Measurements from ENCODE around the gene KCTD21. TPM values are rescaled to one million over a fixed set of nuclear protein-coding genes. Genes with fewer than 3 reads are reported as not detected.

The KCTD21 gene
- total and polyA plus RNA-seq, 2 of the 4 experiments (the other 2 are of a cell fraction) = 12.2 to 12.5 TPM

- Histone ChIP-seq H3K27me3 (ENCODE audit: control insufficient read depth, insufficient read depth, low read length) (no peaks in the 10 kb centered on the region), H2BK20ac (ENCODE audit: low read depth, low read length) (no peak overlapping the region), H3K9me3 (ENCODE audit: control insufficient read depth, insufficient read depth, low read length) (no peaks in the 10 kb centered on the region), H3K27ac (ENCODE audit: insufficient read depth, low read length) (no peak overlapping the region), H3K9me1 (ENCODE audit: insufficient read depth, low read length) (no peaks in the 10 kb centered on the region), H3K4me1 (ENCODE audit: control insufficient read depth, insufficient read depth, low read length) (no peaks in the 10 kb centered on the region), H2AK5ac (ENCODE audit: low read depth, low read length) (no peak overlapping the region), H3K14ac (replicated peaks; ENCODE audit: low read depth, low read length) (no peak overlapping the region), H3K56ac (ENCODE audit: extremely low read depth, insufficient read depth, low read length) (no peak overlapping the region), H3K4ac (ENCODE audit: low read depth, low read length) (no peak overlapping the region), H3K4me3 (ENCODE audit: insufficient read depth, low read depth, low read length) (no peak overlapping the region), H3K79me1 (ENCODE audit: low read depth in 1 of 2, low read length in 2 of 2) (no peaks in the 10 kb centered on the region), H3K4me2 (ENCODE audit: low read depth, low read length) (no peak overlapping the region), H2BK15ac (ENCODE audit: low read depth, low read length) (no peak overlapping the region), H2AFZ (replicated peaks; ENCODE audit: low read length, poor library complexity) (no peak overlapping the region), H4K91ac (ENCODE audit: insufficient read depth, low read depth, low read length) (no peak overlapping the region), H2AK9ac (replicated peaks; ENCODE audit: low read depth, low read length, poor library complexity) (no peak overlapping the region), H2BK5ac (ENCODE audit: low read depth, low read length, poor library complexity, severe bottlenecking) (no peak overlapping the region), H3K23ac (ENCODE audit: low read depth, low read length) (no peak overlapping the region), H3K9ac (ENCODE audit: low read depth, low read length) (no peak overlapping the region), H3K36me3 (ENCODE audit: control insufficient read depth, insufficient read depth, low read length) (no peaks in the 10 kb centered on the region), H4K8ac (ENCODE audit: low read depth in 2 of 2, low read length in 2 of 2) (no peak overlapping the region), H4K5ac (ENCODE audit: low read depth, low read length) (no peak overlapping the region), H2BK120ac (ENCODE audit: low read depth, low read length) (no peak overlapping the region), H3K18ac (ENCODE audit: low read depth, low read length) (no peak overlapping the region), H4K20me1 (ENCODE audit: insufficient read depth, low read length) (no peaks in the 10 kb centered on the region)
- CTCF ChIA-PET = interaction anchor here (0.7 to 2.4 kb wide), 7 partner anchors 9 to 414 kb away, joined by 3 to 11 read pairs (median 5); partner anchors contain the start of genes KCTD21 and USP35
- ATAC-seq (ENCODE audit: low read depth) (no peak), DNase-seq (no peak)
- in situ Hi-C loops (cut with MboI; ENCODE audit: low sequenced_read_pairs) = loop anchor here (5.0 kb wide), 1 partner anchor 417 kb away; no protein-coding TSS in a partner anchor
- BruUV-seq (replicated peaks) = no TSS peak
- WGBS, 2 experiments (ENCODE audit: extremely low coverage in 2 of 2, insufficient read length in 1 of 2) = no CpG with 5 or more reads among the region's 4 CpGs
- intact Hi-C loops (cut with micrococcal nuclease) = no loop called here
- dilution Hi-C loops (cut with HindIII; ENCODE audit: low sequenced_read_pairs, unreplicated experiment) = no loop called here
- TF ChIP-seq RFX5 (IDR thresholded peaks at IDR 0.05; ENCODE audit: low read depth, low read length) (no peak), RCOR1 (IDR thresholded peaks at IDR 0.05; ENCODE audit: insufficient replicate concordance, low read length) (no peak)
- POLR2A ChIA-PET (ENCODE audit: unreplicated experiment) = no interaction called here
Measured at GRCh38 chr11:78150346-78150745, 38.1 kb downstream of the KCTD21 start.
